OCI-M2 (cell line): ENCODE results near the gene VKORC1.
A peak's percentile ranks its signal among the peaks of the same experiment; 100 is the strongest.

ENCODE experiments used
- DNase-seq: peaks from one replicate; lab custom pipeline; 2025; ENCODE audit not compliant: unreplicated experiment; lab: John Stamatoyannopoulos, UW

VKORC1 gene

GRCh38 chr16:31130336-31130891, 35.8 kb upstream of the VKORC1 start:
- DNase-seq = no peak

- DNase-seq = no peak
Observed at GRCh38 chr16:31129568-31130335, 35.2 kb upstream of the VKORC1 start.

- DNase-seq = peak; percentile 32
Observed at GRCh38 chr16:31128711-31129567, 34.3 kb upstream of the VKORC1 start.

GRCh38 chr16:31127182-31127581, 32.6 kb upstream of the VKORC1 start:
- DNase-seq = no peak

- no peak for DNase-seq
Observed at GRCh38 chr16:31125844-31126243, 31.2 kb upstream of the VKORC1 start.

GRCh38 chr16:31120129-31120528, 25.5 kb upstream of the VKORC1 start:
- DNase-seq = no peak

- no peak for DNase-seq
Observed at GRCh38 chr16:31118223-31119155, 23.9 kb upstream of the VKORC1 start.

- DNase-seq = peak; percentile 76
Observed at GRCh38 chr16:31117384-31118222, 23.0 kb upstream of the VKORC1 start, which contains the start of gene KAT8. KAT8 (plus strand) TSS chr16:31117664; CDS start chr16:31117682, 18 bp downstream.

GRCh38 chr16:31114468-31114867, 19.9 kb upstream of the VKORC1 start:
- DNase-seq = no peak

- no peak for DNase-seq
Observed at GRCh38 chr16:31113121-31114120, 18.8 kb upstream of the VKORC1 start.

- DNase-seq = no peak
Observed at GRCh38 chr16:31112711-31113110, 18.1 kb upstream of the VKORC1 start.

- no peak for DNase-seq
Observed at GRCh38 chr16:31111881-31112466, 17.4 kb upstream of the VKORC1 start.

- no peak for DNase-seq
Observed at GRCh38 chr16:31110106-31111034, 15.8 kb upstream of the VKORC1 start.

GRCh38 chr16:31109622-31110021, 15.0 kb upstream of the VKORC1 start:
- DNase-seq = no peak

GRCh38 chr16:31108794-31109558, 14.4 kb upstream of the VKORC1 start:
- DNase-seq = no peak

GRCh38 chr16:31108035-31108793, 13.6 kb upstream of the VKORC1 start, which contains the start of gene BCKDK:
BCKDK (plus strand) TSS chr16:31108386; CDS start chr16:31109224, 838 bp downstream.
- DNase-seq = peak; percentile 31
